Glutamatergic neuron (in vitro differentiated cells): ENCODE results near the gene UBE2G2. TPM values are rescaled to one million over a fixed set of nuclear protein-coding genes. Genes with fewer than 3 reads are reported as not detected.

Source experiments
- DNase-seq: peaks from one replicate; pipeline ENCODE4 v3.0.0; 2022
- H3K27ac Mint-ChIP-seq: one replicate; pipeline ENCODE4 v1.8.0; 2020; ENCODE audit warnings: mild to moderate bottlenecking, mixed read lengths, inconsistent platforms; ENCODE audit not compliant: unreplicated experiment
- H3K27me3 Mint-ChIP-seq: one replicate; pipeline ENCODE4 v1.8.0; 2020; ENCODE audit warnings: mild to moderate bottlenecking, moderate library complexity, mixed read lengths, inconsistent platforms; ENCODE audit not compliant: unreplicated experiment
- H3K36me3 Mint-ChIP-seq: one replicate; pipeline ENCODE4 v1.8.0; 2020; ENCODE audit warnings: mild to moderate bottlenecking, mixed read lengths, inconsistent platforms; ENCODE audit not compliant: unreplicated experiment
- H3K4me1 Mint-ChIP-seq: one replicate; pipeline ENCODE4 v1.8.0; 2020; ENCODE audit warnings: mild to moderate bottlenecking, low read depth, mixed read lengths, inconsistent platforms; ENCODE audit not compliant: unreplicated experiment
- H3K4me3 Mint-ChIP-seq: one replicate; pipeline ENCODE4 v1.8.0; 2020; ENCODE audit warnings: mild to moderate bottlenecking, mixed read lengths, inconsistent platforms; ENCODE audit not compliant: unreplicated experiment
- H3K9me3 Mint-ChIP-seq: one replicate; pipeline ENCODE4 v1.8.0; 2020; ENCODE audit warnings: mild to moderate bottlenecking, moderate library complexity, mixed read lengths, inconsistent platforms; ENCODE audit not compliant: unreplicated experiment
- CTCF ChIP-seq: fragments of 200-600 bp; sonication (generic); IDR thresholded peaks from one replicate; pipeline ENCODE4 v1.5.0; 2021; ENCODE audit not compliant: partially characterized antibody, unreplicated experiment
- total RNA-seq: library from RNA; stranded (reverse); fragmentation: NEBNext Ultra II Directional; extraction: Animal tissue kit (Norgen Biotek cat#: 25700); gene quantifications from one replicate; pipeline ENCODE4 v1.2.1, GENCODE V29; 2021; ENCODE audit not compliant: unreplicated experiment

The UBE2G2 gene
- total RNA-seq, 1 donor from 2014 or later, result 77.7 TPM

GRCh38 chr21:44767834-44768831 is 33.5 kb downstream of the UBE2G2 start:
- H3K4me1 Mint-ChIP-seq, result peaks cover 31% of the 10 kb centered on the region
- DNase-seq, result no peak
- TF ChIP-seq CTCF, result no peak
- peaks cover 9% of the 10 kb centered on the region for H3K9me3 Mint-ChIP-seq
- H3K27ac Mint-ChIP-seq, result peak overlapping the region; percentile 10
- H3K36me3 Mint-ChIP-seq, result no peaks in the 10 kb centered on the region
- peak overlapping the region; percentile 54 for H3K4me3 Mint-ChIP-seq
- peaks cover 14% of the 10 kb centered on the region for H3K27me3 Mint-ChIP-seq

DNA sequence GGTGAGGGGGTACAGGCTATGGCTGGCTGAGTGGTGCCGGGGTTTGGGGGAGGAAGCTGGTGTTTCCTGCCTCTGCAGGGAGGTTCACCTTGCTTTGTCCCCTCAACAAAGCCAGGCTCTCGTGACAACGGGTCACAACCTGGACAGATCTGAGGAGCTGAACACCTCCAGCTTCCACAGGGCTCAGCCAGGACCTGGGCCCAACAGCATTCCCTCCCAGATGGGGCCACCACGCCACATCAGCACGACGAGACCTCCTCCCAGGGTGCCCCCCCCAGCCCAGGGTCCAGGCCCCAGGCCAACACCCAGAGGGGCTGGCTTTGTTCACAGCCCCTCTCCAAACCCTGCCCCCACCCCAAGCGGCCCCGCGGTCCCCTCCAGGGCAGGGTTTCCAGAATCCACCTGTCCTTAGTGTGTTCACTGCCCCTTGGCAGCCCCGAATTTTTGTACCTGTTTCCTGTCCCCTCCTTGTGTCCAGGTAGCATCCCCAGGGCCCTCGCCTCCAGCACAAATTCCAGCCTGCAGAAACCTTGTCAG is 34.7 kb downstream of the UBE2G2 start:
- TF ChIP-seq CTCF, result no peak
- Mint-ChIP-seq H3K4me3 (no peak overlapping the region), H3K27ac (no peak overlapping the region), H3K9me3 (peaks cover 4% of the 10 kb centered on the region), H3K36me3 (no peaks in the 10 kb centered on the region), H3K27me3 (peaks cover 8% of the 10 kb centered on the region), H3K4me1 (peaks cover 19% of the 10 kb centered on the region)
- no peak for DNase-seq

- DNase-seq, result no peak
- Mint-ChIP-seq H3K36me3 (peaks cover 5% of the 10 kb centered on the region), H3K9me3 (peaks cover 8% of the 10 kb centered on the region), H3K27ac (no peak overlapping the region), H3K4me3 (no peak overlapping the region), H3K4me1 (peaks cover 12% of the 10 kb centered on the region), H3K27me3 (peaks cover 8% of the 10 kb centered on the region)
- TF ChIP-seq CTCF, result no peak
Observed at GRCh38 chr21:44766014-44766817, 35.4 kb downstream of the UBE2G2 start.

- Mint-ChIP-seq H3K4me3 (no peak overlapping the region), H3K36me3 (peaks cover 10% of the 10 kb centered on the region), H3K27ac (peak overlapping the region; percentile 25), H3K9me3 (peaks cover 11% of the 10 kb centered on the region), H3K4me1 (peaks cover 12% of the 10 kb centered on the region), H3K27me3 (peaks cover 9% of the 10 kb centered on the region)
- no peak for DNase-seq
- TF ChIP-seq CTCF, result no peak
Observed at GRCh38 chr21:44765231-44766013, 36.2 kb downstream of the UBE2G2 start.
